GM12864 (cell line): ENCODE results near the gene PRR5L.
"Not testable (repeated sequence)": the region's sequence is repeated elsewhere in the genome, so short reads cannot be mapped to it uniquely, and the experiment has no call there.

Experiments
- DNase-seq: peaks from one replicate; pipeline ENCODE4 v3.0.0-alpha.2; 2011; ENCODE audit warnings: low read depth
- H3K4me3 ChIP-seq: 2 replicates; pipeline ENCODE4 v1.5.1; 2011; ENCODE audit warnings: mild to moderate bottlenecking, low read depth, low read length, control low read depth
- TF ChIP-seq, protein P1 (sequence below): IDR thresholded peaks from 2 replicates; pipeline ENCODE4 v1.5.1; 2011; ENCODE audit warnings: low read depth, mild to moderate bottlenecking, moderate library complexity, low read length, control low read depth, inconsistent platforms; ENCODE audit errors: missing control alignments

The PRR5L gene

DNA sequence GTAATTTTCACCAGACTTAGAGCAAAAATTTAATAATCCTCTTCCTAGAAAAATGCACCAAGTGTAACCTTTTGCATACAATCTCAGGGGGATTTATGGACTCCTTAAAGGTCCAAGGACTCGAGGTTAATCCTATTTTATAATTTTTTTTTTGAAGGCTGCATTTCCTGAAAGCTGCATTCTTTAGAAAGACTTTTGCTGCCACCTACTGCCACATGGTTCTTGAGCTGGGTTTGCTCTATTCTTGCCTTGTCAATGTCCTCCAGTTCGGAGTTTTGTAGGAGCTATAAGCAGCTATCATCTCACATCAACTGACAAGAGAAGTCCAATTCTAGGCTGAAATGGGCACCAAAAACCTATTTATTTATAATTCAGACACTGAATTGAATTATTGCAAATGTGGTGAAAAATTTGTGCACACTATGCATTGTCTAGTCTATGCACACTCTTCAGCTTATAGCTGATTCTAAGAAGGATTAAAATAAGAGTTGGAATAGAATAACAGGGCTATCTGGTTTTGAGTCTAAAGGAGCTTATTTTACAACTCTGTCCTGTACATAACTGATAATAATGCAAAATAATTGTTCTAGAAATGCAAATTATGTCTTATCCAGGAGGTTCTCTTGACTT is 182.7 kb downstream of the PRR5L start:
- TF ChIP-seq, protein P1, sequence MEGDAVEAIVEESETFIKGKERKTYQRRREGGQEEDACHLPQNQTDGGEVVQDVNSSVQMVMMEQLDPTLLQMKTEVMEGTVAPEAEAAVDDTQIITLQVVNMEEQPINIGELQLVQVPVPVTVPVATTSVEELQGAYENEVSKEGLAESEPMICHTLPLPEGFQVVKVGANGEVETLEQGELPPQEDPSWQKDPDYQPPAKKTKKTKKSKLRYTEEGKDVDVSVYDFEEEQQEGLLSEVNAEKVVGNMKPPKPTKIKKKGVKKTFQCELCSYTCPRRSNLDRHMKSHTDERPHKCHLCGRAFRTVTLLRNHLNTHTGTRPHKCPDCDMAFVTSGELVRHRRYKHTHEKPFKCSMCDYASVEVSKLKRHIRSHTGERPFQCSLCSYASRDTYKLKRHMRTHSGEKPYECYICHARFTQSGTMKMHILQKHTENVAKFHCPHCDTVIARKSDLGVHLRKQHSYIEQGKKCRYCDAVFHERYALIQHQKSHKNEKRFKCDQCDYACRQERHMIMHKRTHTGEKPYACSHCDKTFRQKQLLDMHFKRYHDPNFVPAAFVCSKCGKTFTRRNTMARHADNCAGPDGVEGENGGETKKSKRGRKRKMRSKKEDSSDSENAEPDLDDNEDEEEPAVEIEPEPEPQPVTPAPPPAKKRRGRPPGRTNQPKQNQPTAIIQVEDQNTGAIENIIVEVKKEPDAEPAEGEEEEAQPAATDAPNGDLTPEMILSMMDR: peak; percentile 46
- DNase-seq: no peak
- no peak overlapping the region for H3K4me3 ChIP-seq

DNA sequence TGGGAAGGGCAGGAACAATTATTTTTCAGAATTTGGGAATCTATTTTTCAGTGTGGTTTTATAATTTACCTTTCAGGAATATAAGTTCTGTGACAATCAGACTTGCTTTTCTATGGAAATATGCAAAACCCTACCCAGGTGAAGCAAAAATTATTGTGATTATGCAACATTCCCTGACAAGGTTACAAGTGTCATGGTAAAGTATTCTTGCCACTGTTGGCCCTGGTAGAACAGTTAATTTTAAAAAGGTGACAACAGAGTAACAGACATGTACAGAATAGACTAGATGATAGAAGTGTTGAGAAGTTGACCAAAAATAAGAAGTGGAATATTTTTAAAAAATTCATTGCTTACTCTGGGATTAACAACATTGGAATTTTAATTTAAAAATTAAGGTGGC is 184.7 kb downstream of the PRR5L start:
- H3K4me3 ChIP-seq: no peak overlapping the region
- TF ChIP-seq, protein P1: no peak
- DNase-seq: no peak

DNA sequence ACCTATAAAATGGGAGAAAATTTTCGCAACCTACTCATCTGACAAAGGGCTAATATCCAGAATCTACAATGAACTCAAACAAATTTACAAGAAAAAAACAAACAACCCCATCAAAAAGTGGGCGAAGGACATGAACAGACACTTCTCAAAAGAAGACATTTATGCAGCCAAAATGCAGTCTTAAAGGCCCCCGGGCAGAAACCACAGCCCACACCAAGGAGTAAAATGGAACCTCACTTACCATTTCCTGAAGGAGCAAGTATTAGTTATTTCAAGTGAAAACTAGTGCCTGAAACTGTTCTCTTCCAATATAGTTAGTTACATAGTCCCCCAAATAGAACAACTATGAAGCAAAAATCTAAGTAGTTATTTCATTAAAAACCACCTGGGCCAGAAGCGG is 187.0 kb downstream of the PRR5L start:
- DNase-seq, H3K4me3 ChIP-seq: not testable (repeated sequence)

DNA sequence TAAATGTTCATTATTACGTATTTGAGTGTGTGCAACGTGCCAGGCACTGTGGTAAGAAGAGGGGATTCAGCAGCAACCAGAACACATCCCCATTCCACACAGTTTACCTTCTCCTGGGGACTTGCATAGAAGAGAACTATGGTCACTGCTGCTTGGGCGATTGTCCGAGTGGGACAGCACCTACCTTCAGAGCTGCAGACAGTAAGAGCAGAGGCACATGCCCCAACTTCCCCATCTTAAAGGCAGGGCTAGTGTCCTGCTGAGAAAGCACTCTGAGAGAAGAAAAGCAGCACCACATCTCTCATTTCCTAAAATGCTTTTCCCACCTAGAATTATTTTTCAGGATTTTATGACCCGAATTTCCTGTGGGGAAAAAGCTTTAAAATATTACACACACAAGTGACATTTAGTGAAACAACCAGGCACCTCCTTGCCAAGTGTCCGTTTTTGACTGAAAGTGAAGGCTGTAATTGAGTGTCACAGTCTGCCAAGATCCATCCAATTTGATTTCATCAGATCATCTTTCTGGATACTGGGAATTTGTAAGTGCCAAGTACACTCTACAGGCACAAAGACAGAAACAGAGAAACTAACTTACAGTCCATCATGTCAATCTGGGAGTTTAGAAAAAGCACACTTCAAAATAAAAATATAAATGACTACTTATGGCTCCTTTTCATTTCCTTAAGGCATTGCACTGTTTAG is 189.4 kb downstream of the PRR5L start:
- no peak overlapping the region for H3K4me3 ChIP-seq
- no peak for DNase-seq
- TF ChIP-seq, protein P1: no peak

DNA sequence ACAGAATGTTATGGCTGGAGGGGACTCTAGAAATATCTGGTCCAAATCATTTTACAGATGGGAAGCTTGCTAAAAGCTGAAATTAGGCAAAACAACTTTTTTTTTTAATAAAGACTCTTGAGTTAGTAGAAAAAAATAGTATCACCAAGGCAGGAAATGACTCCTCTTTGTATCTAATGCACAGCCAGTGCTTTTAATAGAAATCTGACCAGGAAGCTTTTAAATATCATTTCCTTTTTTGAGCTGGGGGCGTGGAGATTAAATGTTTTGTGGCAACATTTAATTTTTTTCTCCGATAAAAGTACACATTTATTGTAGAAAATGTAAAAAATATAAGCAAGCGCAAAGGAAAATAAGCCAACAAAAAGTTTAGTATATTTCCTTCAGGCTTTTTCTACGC is 191.5 kb downstream of the PRR5L start:
- no peak overlapping the region for H3K4me3 ChIP-seq
- TF ChIP-seq, protein P1: no peak

DNA sequence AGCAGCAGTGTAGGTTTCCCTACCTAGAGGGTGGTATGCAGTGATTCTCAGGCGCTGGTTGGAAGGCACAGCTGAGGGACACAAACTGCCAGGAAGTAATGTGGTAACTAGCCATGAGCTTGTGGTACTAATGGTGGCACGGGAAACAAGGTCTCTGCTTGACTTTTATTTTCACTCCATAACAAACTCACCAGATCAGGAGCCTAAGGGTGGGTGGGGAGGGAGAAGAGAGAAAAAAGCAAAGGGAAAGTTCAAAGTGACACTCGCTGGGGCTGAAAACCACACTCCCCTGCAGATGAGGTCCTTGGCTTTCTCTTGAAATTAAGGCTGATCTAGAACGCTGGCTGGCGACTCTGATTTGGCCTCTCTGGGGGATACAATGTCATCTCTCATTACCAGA is 192.0 kb downstream of the PRR5L start:
- H3K4me3 ChIP-seq: no peak overlapping the region

More for the DNA sequence above, 191.5 kb downstream of the PRR5L start:
- DNase-seq: no peak

DNA sequence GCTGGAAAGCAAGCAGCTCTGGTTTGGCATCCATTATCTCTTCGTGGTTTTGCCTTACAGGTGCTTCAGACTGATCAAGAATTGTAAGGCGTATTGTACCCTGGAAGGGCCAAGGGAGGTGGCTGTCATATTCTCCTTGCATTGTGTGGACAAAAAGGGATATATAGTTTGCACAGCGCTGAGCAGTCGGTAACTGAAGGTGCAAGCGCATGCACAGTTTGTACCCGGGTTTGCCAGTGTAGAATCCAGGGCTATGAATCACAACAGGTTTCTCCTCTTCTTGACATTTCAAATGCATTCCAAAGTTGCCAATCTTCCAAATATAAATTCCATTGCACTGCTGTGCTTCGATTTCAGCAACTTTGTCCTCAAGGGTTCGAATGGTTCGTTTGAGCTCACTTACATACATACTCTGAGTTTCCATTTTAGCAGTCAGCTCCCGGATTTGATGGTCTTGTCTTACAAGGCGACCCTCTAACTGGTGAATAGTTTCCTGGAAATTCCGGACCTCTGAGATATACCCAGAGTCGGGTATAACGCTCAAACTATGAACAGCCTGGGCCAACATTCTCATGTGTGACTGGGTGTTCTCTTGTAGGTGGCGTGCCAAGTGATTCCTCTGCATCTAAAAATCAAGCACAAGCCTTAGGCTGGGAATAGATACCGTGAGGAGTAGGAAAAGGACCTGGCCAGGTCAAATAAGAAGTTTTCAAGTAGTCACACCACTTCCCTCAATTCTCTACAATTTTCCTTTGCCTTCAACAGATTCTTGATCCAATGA is 194.1 kb downstream of the PRR5L start:
- DNase-seq: no peak
- TF ChIP-seq, protein P1: no peak
- no peak overlapping the region for H3K4me3 ChIP-seq

More for the DNA sequence above, 192.0 kb downstream of the PRR5L start:
- DNase-seq: no peak
- TF ChIP-seq, protein P1: no peak
